ENCODE measurements around the gene KHDRBS1.
"Not testable (repeated sequence)": the region's sequence is repeated elsewhere in the genome, so short reads cannot be mapped to it uniquely, and the experiment has no call there.

KHDRBS1 gene

DNA sequence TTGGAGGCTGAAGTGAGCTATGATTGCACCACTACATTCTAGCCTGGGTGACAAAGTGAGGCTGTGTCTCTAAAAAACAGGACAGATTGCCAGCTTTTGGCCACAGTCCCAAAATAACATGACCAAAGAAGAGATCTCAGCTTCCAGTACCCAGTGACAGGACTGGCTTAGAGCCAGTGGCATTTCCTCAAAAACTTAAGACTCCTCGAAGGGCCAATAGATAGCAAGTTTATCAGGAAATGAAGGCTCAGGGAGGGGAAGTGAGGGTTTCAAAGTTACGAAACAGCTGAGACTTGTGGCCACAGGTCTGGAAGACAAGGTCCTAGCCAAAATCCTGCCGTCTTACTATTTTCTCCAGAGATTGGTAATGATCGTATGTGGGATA lies 52.8 kb downstream of the KHDRBS1 start:
- peak; percentile 47 to 64 for DNase-seq

DNA sequence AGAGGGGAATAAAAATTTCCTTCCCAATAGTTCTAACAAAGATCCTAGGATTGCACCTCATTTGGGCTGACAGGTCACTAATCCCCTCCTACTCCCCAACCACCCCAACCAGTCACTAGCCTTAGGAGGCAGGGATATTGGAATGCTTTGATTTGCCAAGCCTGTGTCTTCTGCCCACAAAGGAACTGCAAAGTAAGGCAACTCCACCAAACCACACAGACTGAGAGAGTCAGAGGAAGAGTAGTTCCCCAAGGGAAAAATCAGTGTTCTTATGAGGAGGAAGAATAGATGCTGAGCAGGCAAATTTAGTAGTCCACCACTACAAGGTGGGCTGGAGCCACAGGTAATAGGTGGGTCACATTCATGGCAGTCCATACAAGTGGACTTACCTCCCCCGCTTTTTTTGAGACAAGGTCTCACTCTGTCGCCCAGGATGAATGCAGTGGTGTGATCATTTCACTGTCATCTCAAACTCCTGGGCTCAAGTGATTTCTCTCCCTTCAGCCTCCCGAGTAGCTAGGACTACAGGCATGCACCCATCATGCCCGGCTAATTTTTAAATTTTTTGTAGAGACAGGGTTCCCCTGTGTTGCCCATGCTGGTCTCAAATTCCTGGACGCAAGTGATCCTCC lies 55.4 kb downstream of the KHDRBS1 start:
- DNase-seq = no peak

- no peak for DNase-seq
Observed at GRCh38 chr1:32071758-32072621, 58.3 kb downstream of the KHDRBS1 start.

DNA sequence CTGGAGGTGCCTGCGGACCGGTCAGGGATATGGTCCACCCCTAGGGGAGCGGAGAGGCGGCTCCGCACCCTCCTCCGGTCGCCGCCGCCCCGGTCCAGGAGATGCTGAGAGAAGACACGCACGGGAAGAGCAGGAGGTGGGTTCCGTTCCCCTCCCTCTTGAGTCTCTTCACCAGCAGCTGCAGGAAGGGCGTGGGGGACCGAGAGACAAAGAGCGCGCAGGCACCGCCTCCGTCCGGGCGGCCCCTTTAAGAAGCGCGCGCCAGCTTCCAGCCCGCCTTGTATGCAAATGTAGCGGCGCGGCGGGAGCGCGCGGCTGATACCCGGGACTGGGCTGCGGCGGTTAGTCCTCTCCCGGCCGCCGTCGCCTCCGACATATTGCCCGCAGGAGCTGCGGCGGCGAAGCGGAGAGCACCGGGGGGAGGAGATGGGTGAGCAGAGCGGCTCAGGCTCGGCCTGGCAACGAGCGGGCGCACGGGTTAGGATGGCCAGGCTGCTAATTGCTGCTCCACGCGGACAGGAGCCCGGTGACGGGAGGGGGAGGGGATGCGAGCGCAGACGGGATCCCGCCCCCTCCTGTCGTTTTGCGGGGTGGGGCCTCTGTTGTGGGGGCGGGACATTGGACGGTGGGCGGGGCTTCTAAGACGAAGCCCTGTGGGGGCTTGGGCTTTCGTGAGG lies 59.1 kb downstream of the KHDRBS1 start, which contains the start of gene TMEM39B:
TMEM39B (plus strand) TSS at position 318 of the 677 bp plus-strand sequence; CDS start at position 427, 109 bp downstream.
- DNase-seq = peak; percentile 94 to 95

- DNase-seq = no peak
Observed at GRCh38 chr1:32073299-32074229, 59.9 kb downstream of the KHDRBS1 start.

GRCh38 chr1:32074841-32075240 lies 61.2 kb downstream of the KHDRBS1 start:
- no peak for DNase-seq

DNA sequence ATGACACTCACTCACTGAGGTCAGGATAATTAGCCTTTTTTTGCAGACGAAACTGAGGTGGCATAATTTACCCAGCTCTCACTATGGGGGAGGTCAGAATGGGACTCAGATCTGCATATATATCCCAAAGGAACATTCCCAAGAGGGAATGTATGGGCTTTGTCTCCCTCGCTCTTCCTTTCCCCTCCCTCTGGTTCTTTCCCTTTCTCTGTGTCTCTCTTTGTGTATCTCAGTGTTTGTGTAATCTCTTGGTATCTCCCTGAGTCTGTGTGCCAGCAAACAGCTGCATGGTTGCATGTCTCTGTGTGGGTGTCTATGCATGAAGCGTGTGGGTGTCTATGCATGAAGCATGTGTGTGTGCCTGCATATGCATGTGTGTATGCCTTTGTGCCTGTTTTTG lies 63.8 kb downstream of the KHDRBS1 start:
- DNase-seq = no peak

DNA sequence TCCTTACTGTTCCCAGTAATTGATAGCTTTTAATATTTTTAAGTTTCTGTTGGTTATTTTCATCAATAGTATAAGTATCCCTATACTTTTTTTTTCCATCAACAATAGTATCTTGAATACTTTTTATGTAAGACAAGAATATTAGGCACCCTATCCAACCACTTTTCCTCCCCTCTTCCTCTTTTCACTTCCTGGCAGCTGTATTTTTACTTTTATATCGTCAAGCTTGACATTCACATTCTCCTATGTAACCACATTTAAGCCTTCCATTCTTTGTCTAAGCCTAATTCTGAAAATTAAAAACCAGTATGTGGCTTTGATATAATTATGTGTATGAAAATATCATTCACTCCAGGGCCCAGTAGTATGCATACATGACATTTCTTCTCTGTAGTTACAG lies 68.4 kb downstream of the KHDRBS1 start:
- DNase-seq = no peak

- DNase-seq = not testable (repeated sequence)
Observed at GRCh38 chr1:32086381-32086780, 72.7 kb downstream of the KHDRBS1 start.

DNA sequence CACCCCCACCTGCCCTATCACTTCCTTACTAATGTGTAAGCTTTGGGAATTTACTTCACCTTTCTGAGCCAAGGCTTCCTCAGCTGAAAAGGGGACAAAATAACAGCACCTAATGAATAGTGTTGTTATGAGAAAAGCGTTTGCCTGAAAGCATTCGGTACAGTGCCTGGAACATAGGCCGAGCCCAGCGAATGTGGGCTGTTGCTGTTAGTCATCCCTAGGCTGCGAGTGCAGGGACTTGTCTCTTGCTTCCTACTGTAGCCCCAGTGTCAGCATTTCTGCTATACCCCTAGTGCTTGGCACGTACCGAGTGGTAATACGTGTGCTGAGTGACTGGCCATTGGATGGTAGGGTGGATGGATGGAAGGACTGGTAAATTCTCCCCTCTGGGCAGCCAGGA lies 77.5 kb downstream of the KHDRBS1 start:
- no peak for DNase-seq

DNA sequence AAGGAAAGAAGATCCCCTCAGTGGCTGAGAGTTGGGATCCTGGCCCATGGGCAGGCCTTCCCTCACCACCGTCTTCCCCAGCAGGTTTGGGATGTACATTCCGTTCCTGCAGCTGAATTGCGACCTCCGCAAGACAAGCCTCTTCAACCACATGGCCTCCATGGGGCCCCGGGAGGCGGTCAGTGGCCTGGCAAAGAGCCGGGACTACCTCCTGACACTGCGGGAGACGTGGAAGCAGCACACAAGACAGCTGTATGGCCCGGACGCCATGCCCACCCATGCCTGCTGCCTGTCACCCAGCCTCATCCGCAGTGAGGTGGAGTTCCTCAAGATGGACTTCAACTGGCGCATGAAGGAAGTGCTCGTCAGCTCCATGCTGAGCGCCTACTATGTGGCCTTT lies 77.9 kb downstream of the KHDRBS1 start:
- no peak for DNase-seq

All from CD4-positive, alpha-beta T cell treated with Interleukin-4 for 1 hour (primary cell).